Testis (tissue), 5 donors: ENCODE data around the gene SAP130. TPM values are rescaled to one million over a fixed set of nuclear protein-coding genes. Genes with fewer than 3 reads are reported as not detected.

ENCODE experiments used
- DNase-seq: peaks from one replicate; pipeline ENCODE4 v3.0.0-alpha.2; 2019
- H3K27ac ChIP-seq, 2 donors: fragments of 200-600 bp; sonication (generic); one replicate each; pipeline ENCODE4 v1.5.1; 2019
- H3K27me3 ChIP-seq: fragments of 200-600 bp; sonication (generic); one replicate; pipeline ENCODE4 v1.5.1; 2019
- H3K36me3 ChIP-seq: fragments of 200-600 bp; sonication (generic); one replicate; pipeline ENCODE4 v1.5.1; 2017; ENCODE audit warnings: low read depth; ENCODE audit errors: missing control alignments
- H3K4me1 ChIP-seq: fragments of 200-600 bp; sonication (generic); one replicate; pipeline ENCODE4 v1.5.1; 2019
- H3K4me3 ChIP-seq, 2 donors: fragments of 200-600 bp; sonication (generic); one replicate each; pipeline ENCODE4 v1.5.1; 2017 to 2019
- H3K9me3 ChIP-seq: fragments of 200-600 bp; sonication (generic); one replicate; pipeline ENCODE4 v1.5.1; 2017
- CTCF ChIP-seq, 3 experiments: fragments of 450-650 bp in 2 of 3; fragments of 200-600 bp in 1 of 3; sonication (generic) in 1 of 3; IDR thresholded peaks; one replicate each; pipeline ENCODE4 v1.5.1; 2016 to 2019; ENCODE audit warnings: antibody characterized with exemption in 3 of 3, mild to moderate bottlenecking in 2 of 3, moderate library complexity in 1 of 3
- POLR2A ChIP-seq: fragments of 450-650 bp; IDR thresholded peaks from one replicate; pipeline ENCODE4 v1.6.1; 2017; ENCODE audit warnings: antibody characterized with exemption, mild to moderate bottlenecking, moderate library complexity
- WGBS, 2 donors: methylation state at CpG; one replicate each; pipeline ENCODE4 v1.1.5; 2018; 5-methylcytosine and 5-hydroxymethylcytosine counted together
- intact Hi-C: fragments of 100-400 bp; cut with DNase I; formaldehyde crosslinking; loops from one replicate; pipeline ENCODE4 v1.15.1; 2023; ENCODE audit warnings: low total_unique reads
- long read RNA-seq, 2 donors: transcript quantifications; one replicate each; lab custom pipeline, GENCODE V29; 2026
- polyA plus RNA-seq: library from polyadenylated mRNA; stranded (reverse); fragments of 350-450 nt; fragmentation: Illumina TruSeq; extraction: RNeasy Lipid Tissue Mini Kit (QIAGEN cat#74804); gene quantifications from one replicate; pipeline ENCODE4 v1.2.3, GENCODE V29; 2014; ENCODE audit warnings: low read depth, low replicate concordance; ENCODE audit not compliant: insufficient read depth
- total RNA-seq, 2 donors: library from RNA; depleted of rRNA; stranded (reverse); fragments of >200 nt; gene quantifications; one replicate each; pipeline ENCODE4 v1.2.3, GENCODE V29; 2016

The SAP130 gene
- total RNA-seq (10 to 100 TPM; 82.4 to 85.7 TPM), polyA plus RNA-seq (129 TPM)
- long read RNA-seq, donor 1, full-length matches to known transcripts: 1 of 1 reads
- long read RNA-seq, donor 1, partial matches to known transcripts: 0 of 1 reads
- long read RNA-seq, donor 1, other reads (novel, unspliced or antisense): 0 of 1 reads
- long read RNA-seq, donor 2: 0 reads

- peaks cover 15% of the 10 kb centered on the region for H3K4me1 ChIP-seq
- 1% methylated on average over 28 to 85 of the region's 106 CpGs for WGBS, 2 donors
- no peak for TF ChIP-seq CTCF (IDR thresholded peaks at IDR 0.05)
- no peak for TF ChIP-seq POLR2A
- peak within 1 kb of the TSS; percentile 92 to 95 for H3K27ac ChIP-seq
- intact Hi-C loops: no loop called here
- H3K9me3 ChIP-seq: no peaks in the 10 kb centered on the region
- peak; percentile 99 for DNase-seq
- no peaks in the 10 kb centered on the region for H3K36me3 ChIP-seq
- H3K4me3 ChIP-seq: peak within 1 kb of the TSS; percentile 98 to 100
- H3K27me3 ChIP-seq: no peaks in the 10 kb centered on the region
Observed at GRCh38 chr2:128027801-128028667, at the start of gene SAP130. TSS of gene SAP130 (minus strand) at chr2:128028059. CDS start at chr2:128026292, 1,767 bp downstream.

- TF ChIP-seq POLR2A (no peak), CTCF (IDR thresholded peaks at IDR 0.05) (no peak)
Observed at GRCh38 chr2:128076461-128077106, 48.7 kb upstream of the SAP130 start.

GRCh38 chr2:128073278-128073677 lies 45.4 kb upstream of the SAP130 start:
- no peak for TF ChIP-seq CTCF (IDR thresholded peaks at IDR 0.05)
- no peak for TF ChIP-seq POLR2A
- no peaks in the 10 kb centered on the region for H3K27me3 ChIP-seq
- no peak overlapping the region for H3K4me3 ChIP-seq
- no peaks in the 10 kb centered on the region for H3K36me3 ChIP-seq
- no peaks in the 10 kb centered on the region for H3K4me1 ChIP-seq
- no peaks in the 10 kb centered on the region for H3K9me3 ChIP-seq
- 83 to 87% methylated on average over 3 of the region's 3 CpGs for WGBS, 2 donors
- intact Hi-C loops: no loop called here
- DNase-seq: no peak
- no peak overlapping the region for H3K27ac ChIP-seq

More at GRCh38 chr2:128076461-128077106, 48.7 kb upstream of the SAP130 start:
- Histone ChIP-seq H3K9me3 (no peaks in the 10 kb centered on the region), H3K4me3 (no peak overlapping the region), H3K36me3 (no peaks in the 10 kb centered on the region), H3K27me3 (no peaks in the 10 kb centered on the region), H3K27ac (no peak overlapping the region), H3K4me1 (no peaks in the 10 kb centered on the region)
- no peak for DNase-seq
- WGBS, 2 donors: 84% methylated on average over 7 of the region's 7 CpGs
- intact Hi-C loops: no loop called here

- Histone ChIP-seq H3K27ac (no peak overlapping the region), H3K27me3 (no peaks in the 10 kb centered on the region), H3K36me3 (no peaks in the 10 kb centered on the region), H3K9me3 (no peaks in the 10 kb centered on the region), H3K4me1 (no peaks in the 10 kb centered on the region), H3K4me3 (no peak overlapping the region)
- intact Hi-C loops: no loop called here
- DNase-seq: no peak
- TF ChIP-seq CTCF (IDR thresholded peaks at IDR 0.05) (no peak), POLR2A (no peak)
- 75 to 81% methylated on average over 5 of the region's 5 CpGs for WGBS, 2 donors
Observed at GRCh38 chr2:128069769-128070168, 41.9 kb upstream of the SAP130 start.
